SIG-M5 treated with dmso at 0.1 percent for 504 hours (cell line): ENCODE results near the gene RIC1.
"Not testable (repeated sequence)": the region's sequence is repeated elsewhere in the genome, so short reads cannot be mapped to it uniquely, and the experiment has no call there.

Experiments used
- DNase-seq: peaks from one replicate; lab custom pipeline; 2025; ENCODE audit not compliant: unreplicated experiment; lab: John Stamatoyannopoulos, UW

The RIC1 gene

GRCh38 chr9:5784526-5785315 lies 155.8 kb downstream of the RIC1 start:
- no peak for DNase-seq

- no peak for DNase-seq
Observed at GRCh38 chr9:5786370-5787127, 157.6 kb downstream of the RIC1 start.

- no peak for DNase-seq
Observed at GRCh38 chr9:5787220-5787619, 158.3 kb downstream of the RIC1 start.

GRCh38 chr9:5787759-5788302 lies 158.9 kb downstream of the RIC1 start:
- no peak for DNase-seq

- DNase-seq: no peak
Observed at GRCh38 chr9:5789489-5789888, 160.6 kb downstream of the RIC1 start.

- DNase-seq: no peak
Observed at GRCh38 chr9:5790923-5791322, 162.0 kb downstream of the RIC1 start.

GRCh38 chr9:5791870-5792269 lies 163.0 kb downstream of the RIC1 start:
- DNase-seq: no peak

- DNase-seq: no peak
Observed at GRCh38 chr9:5793812-5794211, 164.9 kb downstream of the RIC1 start.

- DNase-seq: no peak
Observed at GRCh38 chr9:5796298-5796697, 167.4 kb downstream of the RIC1 start.

GRCh38 chr9:5798581-5798980 lies 169.7 kb downstream of the RIC1 start:
- no peak for DNase-seq

- peak; percentile 4 for DNase-seq
Observed at GRCh38 chr9:5799314-5799713, 170.4 kb downstream of the RIC1 start.

GRCh38 chr9:5800378-5800777 lies 171.5 kb downstream of the RIC1 start:
- DNase-seq: not testable (repeated sequence)

- DNase-seq: no peak
Observed at GRCh38 chr9:5800969-5801738, 172.2 kb downstream of the RIC1 start.

GRCh38 chr9:5801739-5802113 lies 172.8 kb downstream of the RIC1 start:
- DNase-seq: no peak

- DNase-seq: no peak
Observed at GRCh38 chr9:5805478-5805877, 176.6 kb downstream of the RIC1 start.

GRCh38 chr9:5811751-5812150 lies 182.8 kb downstream of the RIC1 start:
- no peak for DNase-seq

- no peak for DNase-seq
Observed at GRCh38 chr9:5813824-5814223, 184.9 kb downstream of the RIC1 start.

GRCh38 chr9:5815461-5815860 lies 186.6 kb downstream of the RIC1 start:
- no peak for DNase-seq

GRCh38 chr9:5817862-5818261 lies 189.0 kb downstream of the RIC1 start:
- DNase-seq: no peak

- no peak for DNase-seq
Observed at GRCh38 chr9:5818424-5819142, 189.7 kb downstream of the RIC1 start.

GRCh38 chr9:5819174-5819573 lies 190.3 kb downstream of the RIC1 start:
- DNase-seq: no peak
